GM12874 (cell line): ENCODE results near the gene CAMSAP2.

ENCODE experiments used
- TF ChIP-seq, protein P1 (sequence below): IDR thresholded peaks from 2 replicates; pipeline ENCODE4 v1.5.1; 2011; ENCODE audit warnings: low read depth, mild to moderate bottlenecking, control low read depth, low read length, moderate library complexity; ENCODE audit not compliant: insufficient read depth

CAMSAP2 gene, protein sequence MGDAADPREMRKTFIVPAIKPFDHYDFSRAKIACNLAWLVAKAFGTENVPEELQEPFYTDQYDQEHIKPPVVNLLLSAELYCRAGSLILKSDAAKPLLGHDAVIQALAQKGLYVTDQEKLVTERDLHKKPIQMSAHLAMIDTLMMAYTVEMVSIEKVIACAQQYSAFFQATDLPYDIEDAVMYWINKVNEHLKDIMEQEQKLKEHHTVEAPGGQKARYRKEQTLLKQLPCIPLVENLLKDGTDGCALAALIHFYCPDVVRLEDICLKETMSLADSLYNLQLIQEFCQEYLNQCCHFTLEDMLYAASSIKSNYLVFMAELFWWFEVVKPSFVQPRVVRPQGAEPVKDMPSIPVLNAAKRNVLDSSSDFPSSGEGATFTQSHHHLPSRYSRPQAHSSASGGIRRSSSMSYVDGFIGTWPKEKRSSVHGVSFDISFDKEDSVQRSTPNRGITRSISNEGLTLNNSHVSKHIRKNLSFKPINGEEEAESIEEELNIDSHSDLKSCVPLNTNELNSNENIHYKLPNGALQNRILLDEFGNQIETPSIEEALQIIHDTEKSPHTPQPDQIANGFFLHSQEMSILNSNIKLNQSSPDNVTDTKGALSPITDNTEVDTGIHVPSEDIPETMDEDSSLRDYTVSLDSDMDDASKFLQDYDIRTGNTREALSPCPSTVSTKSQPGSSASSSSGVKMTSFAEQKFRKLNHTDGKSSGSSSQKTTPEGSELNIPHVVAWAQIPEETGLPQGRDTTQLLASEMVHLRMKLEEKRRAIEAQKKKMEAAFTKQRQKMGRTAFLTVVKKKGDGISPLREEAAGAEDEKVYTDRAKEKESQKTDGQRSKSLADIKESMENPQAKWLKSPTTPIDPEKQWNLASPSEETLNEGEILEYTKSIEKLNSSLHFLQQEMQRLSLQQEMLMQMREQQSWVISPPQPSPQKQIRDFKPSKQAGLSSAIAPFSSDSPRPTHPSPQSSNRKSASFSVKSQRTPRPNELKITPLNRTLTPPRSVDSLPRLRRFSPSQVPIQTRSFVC (N-terminal part only)

DNA sequence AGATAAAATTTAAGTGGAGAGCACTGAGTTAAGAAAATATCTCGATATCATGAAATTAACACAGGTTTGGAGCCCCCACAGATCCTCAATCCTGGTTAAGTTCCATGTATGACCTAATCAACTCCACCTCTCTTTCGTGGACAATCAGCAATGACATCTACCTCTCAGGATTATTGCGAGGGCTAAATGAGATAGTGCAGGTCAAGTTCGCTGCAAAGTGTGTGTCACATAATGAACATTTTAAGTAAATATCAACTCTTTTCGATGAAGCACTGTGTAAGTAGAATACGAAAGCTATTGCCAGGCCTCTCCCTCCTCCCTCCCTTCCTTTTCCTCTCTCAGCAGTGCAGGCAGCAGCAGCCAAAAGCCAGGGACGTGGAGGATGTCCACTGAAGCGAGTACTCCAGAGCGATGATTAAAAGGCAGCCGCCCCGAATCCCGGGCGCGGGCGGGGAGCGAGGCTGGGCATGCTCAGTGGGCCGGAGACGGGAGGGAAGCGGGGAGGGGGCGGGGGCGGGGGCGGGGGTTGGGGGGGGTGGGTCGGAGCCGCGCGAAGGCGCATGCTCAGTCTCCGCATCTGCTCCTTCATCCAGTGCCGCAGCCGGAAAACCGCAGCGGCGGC lies at the start of gene CAMSAP2:
CAMSAP2 (plus strand) TSS at position 567 of the 622 bp plus-strand sequence. CDS start 935 bp downstream, outside the sequence.
- TF ChIP-seq, protein P1, sequence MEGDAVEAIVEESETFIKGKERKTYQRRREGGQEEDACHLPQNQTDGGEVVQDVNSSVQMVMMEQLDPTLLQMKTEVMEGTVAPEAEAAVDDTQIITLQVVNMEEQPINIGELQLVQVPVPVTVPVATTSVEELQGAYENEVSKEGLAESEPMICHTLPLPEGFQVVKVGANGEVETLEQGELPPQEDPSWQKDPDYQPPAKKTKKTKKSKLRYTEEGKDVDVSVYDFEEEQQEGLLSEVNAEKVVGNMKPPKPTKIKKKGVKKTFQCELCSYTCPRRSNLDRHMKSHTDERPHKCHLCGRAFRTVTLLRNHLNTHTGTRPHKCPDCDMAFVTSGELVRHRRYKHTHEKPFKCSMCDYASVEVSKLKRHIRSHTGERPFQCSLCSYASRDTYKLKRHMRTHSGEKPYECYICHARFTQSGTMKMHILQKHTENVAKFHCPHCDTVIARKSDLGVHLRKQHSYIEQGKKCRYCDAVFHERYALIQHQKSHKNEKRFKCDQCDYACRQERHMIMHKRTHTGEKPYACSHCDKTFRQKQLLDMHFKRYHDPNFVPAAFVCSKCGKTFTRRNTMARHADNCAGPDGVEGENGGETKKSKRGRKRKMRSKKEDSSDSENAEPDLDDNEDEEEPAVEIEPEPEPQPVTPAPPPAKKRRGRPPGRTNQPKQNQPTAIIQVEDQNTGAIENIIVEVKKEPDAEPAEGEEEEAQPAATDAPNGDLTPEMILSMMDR = no peak

DNA sequence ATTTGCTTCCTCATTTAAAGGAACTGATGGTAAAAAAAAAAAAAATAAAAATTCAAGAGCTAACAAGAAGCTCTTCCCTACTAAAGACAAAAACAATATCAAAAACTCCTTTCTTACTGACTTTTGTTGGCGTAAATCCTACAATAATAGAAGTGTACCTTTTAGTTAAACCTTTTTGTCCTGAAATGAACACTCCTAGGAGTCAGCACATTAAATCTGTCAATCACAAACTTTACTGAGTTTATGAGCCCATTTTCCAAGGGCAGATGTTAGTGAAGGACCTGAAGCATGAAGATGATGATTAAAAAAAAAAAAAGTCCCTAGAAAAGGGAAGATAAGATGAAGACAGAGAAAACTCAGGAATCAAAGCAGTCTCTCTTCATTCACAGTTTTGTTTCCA lies 46.4 kb upstream of the CAMSAP2 start:
- TF ChIP-seq, protein P1 = no peak

DNA sequence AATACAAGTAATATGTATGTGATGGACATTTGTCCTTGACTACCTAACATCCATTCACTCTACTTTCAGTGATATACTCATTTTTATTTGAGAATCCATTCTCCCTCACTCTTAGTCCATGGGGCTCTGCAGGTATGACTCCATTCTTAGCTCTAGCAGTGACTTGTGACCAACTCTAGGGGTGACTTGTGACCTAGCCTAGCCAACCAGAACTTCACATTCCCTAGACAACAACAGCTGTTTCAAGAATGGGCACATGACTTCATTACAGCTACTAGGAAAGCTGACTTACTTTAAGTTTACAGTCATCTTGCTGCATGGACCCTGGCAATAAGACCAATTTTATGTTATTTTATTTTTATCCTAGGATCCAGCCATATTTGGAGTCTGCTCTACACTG lies 45.4 kb upstream of the CAMSAP2 start:
- TF ChIP-seq, protein P1 = no peak

DNA sequence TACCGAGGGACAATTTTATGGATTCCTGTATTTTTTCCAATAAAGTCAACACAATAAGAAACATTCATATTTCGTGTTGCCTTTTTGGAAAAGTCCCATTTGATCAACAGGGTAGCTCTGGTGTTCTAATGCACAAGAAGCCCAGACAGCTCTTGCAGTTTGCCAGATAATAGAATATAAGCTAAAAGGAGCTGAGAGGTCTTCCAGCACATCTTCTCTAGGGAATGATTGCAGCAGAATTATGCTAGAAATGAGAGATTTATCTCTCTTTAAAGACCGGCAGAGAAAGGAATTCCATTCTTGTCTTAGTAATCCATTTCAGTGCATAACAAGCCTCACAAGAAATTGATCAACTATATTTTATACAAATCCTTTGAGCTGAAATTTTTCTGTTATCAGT lies 44.0 kb upstream of the CAMSAP2 start:
- TF ChIP-seq, protein P1 = no peak

- TF ChIP-seq, protein P1 = no peak
These were observed 38.8 kb upstream of the CAMSAP2 start for GRCh38 chr1:200699871-200700270.

GRCh38 chr1:200704986-200705500 lies 33.6 kb upstream of the CAMSAP2 start:
- TF ChIP-seq, protein P1 = no peak
